GM23338 (cell line): ENCODE results near the gene ELF5. TPM values are rescaled to one million over a fixed set of nuclear protein-coding genes. Genes with fewer than 3 reads are reported as not detected.

Experiments
- ATAC-seq: fragments of 200-7000 bp; cut with Tn5 transposase; 3 replicates; pipeline ENCODE4 v1.9.1; 2020
- DNase-seq: peaks from one replicate; pipeline ENCODE4 v3.0.0-alpha.2; 2015; ENCODE audit warnings: low spot score
- H2AFZ ChIP-seq: fragments of 200-600 bp; sonication (generic); 2 replicates; pipeline ENCODE4 v1.8.0; 2016; ENCODE audit warnings: antibody characterized with exemption, mild to moderate bottlenecking, moderate library complexity
- H3F3A ChIP-seq: fragments of 200-600 bp; sonication (generic); replicated peaks from 2 replicates; pipeline ENCODE4 v1.8.0; 2017; ENCODE audit warnings: antibody characterized with exemption, mixed run types, low read depth
- H3K27ac ChIP-seq: fragments of 200-600 bp; sonication (generic); 2 replicates; pipeline ENCODE4 v1.6.1; 2016; ENCODE audit warnings: low read depth
- H3K27me3 ChIP-seq: fragments of 200-600 bp; sonication (generic); 2 replicates; pipeline ENCODE4 v1.8.0; 2016; ENCODE audit warnings: mild to moderate bottlenecking, mixed run types, moderate library complexity; ENCODE audit not compliant: insufficient read depth
- H3K36me3 ChIP-seq: fragments of 200-600 bp; sonication (generic); 2 replicates; pipeline ENCODE4 v1.8.0; 2016; ENCODE audit warnings: mild to moderate bottlenecking; ENCODE audit not compliant: insufficient read depth
- H3K4me1 ChIP-seq: fragments of 200-600 bp; sonication (generic); 2 replicates; pipeline ENCODE4 v1.8.0; 2016; ENCODE audit warnings: mild to moderate bottlenecking, moderate library complexity; ENCODE audit not compliant: insufficient read depth
- H3K4me2 ChIP-seq: fragments of 200-600 bp; sonication (generic); 2 replicates; pipeline ENCODE4 v1.7.1; 2017; ENCODE audit warnings: mixed run types
- H3K4me3 ChIP-seq: fragments of 200-600 bp; sonication (generic); 2 replicates; pipeline ENCODE4 v1.6.1; 2016; ENCODE audit warnings: mixed run types
- H3K79me2 ChIP-seq: fragments of 200-600 bp; sonication (generic); replicated peaks from 2 replicates; pipeline ENCODE4 v1.8.0; 2017; ENCODE audit warnings: mild to moderate bottlenecking; ENCODE audit not compliant: insufficient read depth
- H3K9me2 ChIP-seq: fragments of 200-600 bp; sonication (generic); 2 replicates; pipeline ENCODE4 v1.8.0; 2017; ENCODE audit not compliant: insufficient read depth
- H4K20me1 ChIP-seq: fragments of 200-600 bp; sonication (generic); replicated peaks from 2 replicates; pipeline ENCODE4 v1.8.0; 2017; ENCODE audit warnings: mild to moderate bottlenecking; ENCODE audit not compliant: insufficient read depth
- H3K27ac Mint-ChIP-seq: 2 replicates; pipeline ENCODE4 v1.8.0; 2020; ENCODE audit warnings: inconsistent platforms, mild to moderate bottlenecking, moderate library complexity, mixed read lengths
- H3K27me3 Mint-ChIP-seq: 3 replicates; pipeline ENCODE4 v1.8.0; 2022; ENCODE audit warnings: low read depth, mild to moderate bottlenecking, moderate library complexity, mixed read lengths, inconsistent platforms; ENCODE audit not compliant: insufficient read depth, poor library complexity
- H3K36me3 Mint-ChIP-seq: 3 replicates; pipeline ENCODE4 v1.8.0; 2021; ENCODE audit warnings: low read depth, mild to moderate bottlenecking, inconsistent platforms, moderate library complexity, mixed read lengths
- H3K4me1 Mint-ChIP-seq: 3 replicates; pipeline ENCODE4 v1.8.0; 2020; ENCODE audit warnings: mild to moderate bottlenecking, inconsistent platforms, mixed read lengths
- H3K4me3 Mint-ChIP-seq: 3 replicates; pipeline ENCODE4 v1.8.0; 2021; ENCODE audit warnings: moderate library complexity, mild to moderate bottlenecking, inconsistent platforms, mixed read lengths
- H3K9me3 Mint-ChIP-seq: 3 replicates; pipeline ENCODE4 v1.8.0; 2020; ENCODE audit warnings: moderate library complexity, mild to moderate bottlenecking, inconsistent platforms, mixed read lengths
- CREB1 ChIP-seq: fragments of 250-450 bp; sonication (Bioruptor Pico); IDR thresholded peaks from 2 replicates; pipeline ENCODE4 v1.5.0; 2020; ENCODE audit warnings: low read depth, mild to moderate bottlenecking, moderate library complexity
- EZH2 ChIP-seq: fragments of 200-600 bp; sonication (generic); IDR thresholded peaks from one replicate; pipeline ENCODE4 v1.8.0; 2017; ENCODE audit warnings: antibody characterized with exemption, mild to moderate bottlenecking, low read depth; ENCODE audit not compliant: unreplicated experiment
- EZH2phosphoT487 ChIP-seq: fragments of 200-600 bp; sonication (generic); IDR thresholded peaks from one replicate; pipeline ENCODE4 v1.8.1; 2018; ENCODE audit warnings: antibody characterized with exemption; ENCODE audit not compliant: unreplicated experiment
- JUNB ChIP-seq: IDR thresholded peaks from one replicate; pipeline ENCODE4 v1.6.1; 2016; ENCODE audit warnings: antibody characterized with exemption; ENCODE audit not compliant: unreplicated experiment
- NANOG ChIP-seq: IDR thresholded peaks from 2 replicates; pipeline ENCODE4 v1.6.1; 2016; ENCODE audit warnings: antibody characterized with exemption, borderline replicate concordance
- STAT1 ChIP-seq: IDR thresholded peaks from one replicate; pipeline ENCODE4 v1.6.1; 2016; ENCODE audit warnings: antibody characterized with exemption; ENCODE audit not compliant: unreplicated experiment
- ZNF114 ChIP-seq: fragments of 250-450 bp; sonication (Bioruptor Pico); IDR thresholded peaks from 2 replicates; pipeline ENCODE4 v1.5.0; 2020; ENCODE audit warnings: mild to moderate bottlenecking, moderate library complexity
- ZNF331 ChIP-seq: fragments of 250-450 bp; sonication (Bioruptor Pico); IDR thresholded peaks from 2 replicates; pipeline ENCODE4 v1.5.0; 2020; ENCODE audit warnings: low read depth, mild to moderate bottlenecking, moderate library complexity
- polyA plus RNA-seq: library from polyadenylated mRNA; unstranded; fragments of >200 nt; fragmentation: Nextera tagmentation; extraction: Ambion mirVana; gene quantifications from 2 replicates; pipeline ENCODE4 v1.2.1, GENCODE V29; 2016
- total RNA-seq: library from RNA; depleted of rRNA; stranded (reverse); fragments of >200 nt; shearing (Covaris generic); gene quantifications from 2 replicates; pipeline ENCODE4 v1.2.3, GENCODE V29; 2014
- TF ChIP-seq, protein P1 (sequence below): IDR thresholded peaks from 2 replicates; pipeline ENCODE4 v1.6.1; 2016; ENCODE audit warnings: antibody characterized with exemption
- TF ChIP-seq, protein P2 (sequence below): fragments of 250-450 bp; sonication (Bioruptor Pico); IDR thresholded peaks from 2 replicates; pipeline ENCODE4 v1.5.0; 2020; ENCODE audit warnings: mild to moderate bottlenecking, moderate library complexity
- TF ChIP-seq, protein P3 (sequence below), 2 experiments: fragments of 200-600 bp in 1 of 2; sonication (generic) in 1 of 2; conservative IDR thresholded peaks; 2 replicates each; pipeline versions ENCODE4 v1.5.1 to v1.6.1; 2016 to 2017; ENCODE audit warnings: antibody characterized with exemption in 2 of 2, low read depth in 2 of 2, mild to moderate bottlenecking in 2 of 2, moderate library complexity in 1 of 2

The ELF5 gene
- total and polyA plus RNA-seq, 2 experiments from 2014 or later = not detected

DNA sequence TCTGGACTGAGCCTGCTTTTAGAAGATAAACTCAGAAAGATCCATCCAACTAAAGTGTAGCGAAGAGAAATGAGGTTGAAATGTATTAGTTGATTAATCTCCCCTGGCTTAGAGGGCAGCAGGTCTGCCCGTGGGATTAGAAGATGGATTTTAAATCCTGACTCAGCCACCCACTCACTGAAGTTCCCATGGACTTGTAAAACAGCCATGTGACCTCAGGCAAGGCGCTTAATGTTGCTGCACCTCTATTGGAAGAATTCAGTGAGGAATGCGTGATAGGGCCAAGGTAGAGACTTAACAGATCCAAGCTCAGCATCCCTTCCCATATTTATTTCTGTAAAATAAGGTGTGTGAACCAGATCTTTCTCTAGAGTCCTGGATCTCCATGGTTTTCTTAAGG is 45.1 kb upstream of the ELF5 start:
- 0 out of 2 replicates have a peak overlapping the region, but pooled peaks have one; percentile 34 for H2AFZ ChIP-seq
- no peaks in the 10 kb centered on the region for H4K20me1 ChIP-seq
- no peaks in the 10 kb centered on the region for H3K4me1 ChIP-seq
- H3K27ac ChIP-seq = no peak overlapping the region
- Mint-ChIP-seq H3K27ac (no peak overlapping the region), H3K4me3 (no peak overlapping the region), H3K27me3 (peaks cover 4% of the 10 kb centered on the region), H3K36me3 (no peaks in the 10 kb centered on the region), H3K4me1 (no peaks in the 10 kb centered on the region), H3K9me3 (no peaks in the 10 kb centered on the region)
- no peak for ATAC-seq
- no peak overlapping the region for H3K4me3 ChIP-seq
- H3K4me2 ChIP-seq = no peak overlapping the region
- H3K27me3 ChIP-seq = no peaks in the 10 kb centered on the region
- H3F3A ChIP-seq = no peaks in the 10 kb centered on the region
- peaks cover 5% of the 10 kb centered on the region; the same call in 1 of the 2 replicates for H3K9me2 ChIP-seq
- no peaks in the 10 kb centered on the region for H3K79me2 ChIP-seq
- TF ChIP-seq STAT1 (no peak), ZNF331 (CRISPR knock-in tag) (no peak), JUNB (no peak), ZNF114 (CRISPR knock-in tag) (no peak), EZH2 (no peak), EZH2phosphoT487 (no peak), CREB1 (CRISPR knock-in tag) (no peak), NANOG (no peak)
- TF ChIP-seq, protein P1, sequence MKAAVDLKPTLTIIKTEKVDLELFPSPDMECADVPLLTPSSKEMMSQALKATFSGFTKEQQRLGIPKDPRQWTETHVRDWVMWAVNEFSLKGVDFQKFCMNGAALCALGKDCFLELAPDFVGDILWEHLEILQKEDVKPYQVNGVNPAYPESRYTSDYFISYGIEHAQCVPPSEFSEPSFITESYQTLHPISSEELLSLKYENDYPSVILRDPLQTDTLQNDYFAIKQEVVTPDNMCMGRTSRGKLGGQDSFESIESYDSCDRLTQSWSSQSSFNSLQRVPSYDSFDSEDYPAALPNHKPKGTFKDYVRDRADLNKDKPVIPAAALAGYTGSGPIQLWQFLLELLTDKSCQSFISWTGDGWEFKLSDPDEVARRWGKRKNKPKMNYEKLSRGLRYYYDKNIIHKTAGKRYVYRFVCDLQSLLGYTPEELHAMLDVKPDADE = no peak
- TF ChIP-seq, protein P2, sequence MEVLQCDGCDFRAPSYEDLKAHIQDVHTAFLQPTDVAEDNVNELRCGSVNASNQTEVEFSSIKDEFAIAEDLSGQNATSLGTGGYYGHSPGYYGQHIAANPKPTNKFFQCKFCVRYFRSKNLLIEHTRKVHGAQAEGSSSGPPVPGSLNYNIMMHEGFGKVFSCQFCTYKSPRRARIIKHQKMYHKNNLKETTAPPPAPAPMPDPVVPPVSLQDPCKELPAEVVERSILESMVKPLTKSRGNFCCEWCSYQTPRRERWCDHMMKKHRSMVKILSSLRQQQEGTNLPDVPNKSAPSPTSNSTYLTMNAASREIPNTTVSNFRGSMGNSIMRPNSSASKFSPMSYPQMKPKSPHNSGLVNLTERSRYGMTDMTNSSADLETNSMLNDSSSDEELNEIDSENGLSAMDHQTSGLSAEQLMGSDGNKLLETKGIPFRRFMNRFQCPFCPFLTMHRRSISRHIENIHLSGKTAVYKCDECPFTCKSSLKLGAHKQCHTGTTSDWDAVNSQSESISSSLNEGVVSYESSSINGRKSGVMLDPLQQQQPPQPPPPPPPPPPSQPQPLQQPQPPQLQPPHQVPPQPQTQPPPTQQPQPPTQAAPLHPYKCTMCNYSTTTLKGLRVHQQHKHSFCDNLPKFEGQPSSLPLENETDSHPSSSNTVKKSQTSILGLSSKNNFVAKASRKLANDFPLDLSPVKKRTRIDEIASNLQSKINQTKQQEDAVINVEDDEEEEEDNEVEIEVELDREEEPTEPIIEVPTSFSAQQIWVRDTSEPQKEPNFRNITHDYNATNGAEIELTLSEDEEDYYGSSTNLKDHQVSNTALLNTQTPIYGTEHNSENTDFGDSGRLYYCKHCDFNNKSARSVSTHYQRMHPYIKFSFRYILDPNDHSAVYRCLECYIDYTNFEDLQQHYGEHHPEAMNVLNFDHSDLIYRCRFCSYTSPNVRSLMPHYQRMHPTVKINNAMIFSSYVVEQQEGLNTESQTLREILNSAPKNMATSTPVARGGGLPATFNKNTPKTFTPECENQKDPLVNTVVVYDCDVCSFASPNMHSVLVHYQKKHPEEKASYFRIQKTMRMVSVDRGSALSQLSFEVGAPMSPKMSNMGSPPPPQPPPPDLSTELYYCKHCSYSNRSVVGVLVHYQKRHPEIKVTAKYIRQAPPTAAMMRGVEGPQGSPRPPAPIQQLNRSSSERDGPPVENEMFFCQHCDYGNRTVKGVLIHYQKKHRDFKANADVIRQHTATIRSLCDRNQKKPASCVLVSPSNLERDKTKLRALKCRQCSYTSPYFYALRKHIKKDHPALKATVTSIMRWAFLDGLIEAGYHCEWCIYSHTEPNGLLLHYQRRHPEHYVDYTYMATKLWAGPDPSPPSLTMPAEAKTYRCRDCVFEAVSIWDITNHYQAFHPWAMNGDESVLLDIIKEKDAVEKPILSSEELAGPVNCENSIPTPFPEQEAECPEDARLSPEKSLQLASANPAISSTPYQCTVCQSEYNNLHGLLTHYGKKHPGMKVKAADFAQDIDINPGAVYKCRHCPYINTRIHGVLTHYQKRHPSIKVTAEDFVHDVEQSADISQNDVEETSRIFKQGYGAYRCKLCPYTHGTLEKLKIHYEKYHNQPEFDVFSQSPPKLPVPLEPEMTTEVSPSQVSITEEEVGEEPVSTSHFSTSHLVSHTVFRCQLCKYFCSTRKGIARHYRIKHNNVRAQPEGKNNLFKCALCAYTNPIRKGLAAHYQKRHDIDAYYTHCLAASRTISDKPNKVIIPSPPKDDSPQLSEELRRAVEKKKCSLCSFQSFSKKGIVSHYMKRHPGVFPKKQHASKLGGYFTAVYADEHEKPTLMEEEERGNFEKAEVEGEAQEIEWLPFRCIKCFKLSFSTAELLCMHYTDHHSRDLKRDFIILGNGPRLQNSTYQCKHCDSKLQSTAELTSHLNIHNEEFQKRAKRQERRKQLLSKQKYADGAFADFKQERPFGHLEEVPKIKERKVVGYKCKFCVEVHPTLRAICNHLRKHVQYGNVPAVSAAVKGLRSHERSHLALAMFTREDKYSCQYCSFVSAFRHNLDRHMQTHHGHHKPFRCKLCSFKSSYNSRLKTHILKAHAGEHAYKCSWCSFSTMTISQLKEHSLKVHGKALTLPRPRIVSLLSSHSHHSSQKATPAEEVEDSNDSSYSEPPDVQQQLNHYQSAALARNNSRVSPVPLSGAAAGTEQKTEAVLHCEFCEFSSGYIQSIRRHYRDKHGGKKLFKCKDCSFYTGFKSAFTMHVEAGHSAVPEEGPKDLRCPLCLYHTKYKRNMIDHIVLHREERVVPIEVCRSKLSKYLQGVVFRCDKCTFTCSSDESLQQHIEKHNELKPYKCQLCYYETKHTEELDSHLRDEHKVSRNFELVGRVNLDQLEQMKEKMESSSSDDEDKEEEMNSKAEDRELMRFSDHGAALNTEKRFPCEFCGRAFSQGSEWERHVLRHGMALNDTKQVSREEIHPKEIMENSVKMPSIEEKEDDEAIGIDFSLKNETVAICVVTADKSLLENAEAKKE (CRISPR knock-in tag) = no peak
- TF ChIP-seq, protein P3, sequence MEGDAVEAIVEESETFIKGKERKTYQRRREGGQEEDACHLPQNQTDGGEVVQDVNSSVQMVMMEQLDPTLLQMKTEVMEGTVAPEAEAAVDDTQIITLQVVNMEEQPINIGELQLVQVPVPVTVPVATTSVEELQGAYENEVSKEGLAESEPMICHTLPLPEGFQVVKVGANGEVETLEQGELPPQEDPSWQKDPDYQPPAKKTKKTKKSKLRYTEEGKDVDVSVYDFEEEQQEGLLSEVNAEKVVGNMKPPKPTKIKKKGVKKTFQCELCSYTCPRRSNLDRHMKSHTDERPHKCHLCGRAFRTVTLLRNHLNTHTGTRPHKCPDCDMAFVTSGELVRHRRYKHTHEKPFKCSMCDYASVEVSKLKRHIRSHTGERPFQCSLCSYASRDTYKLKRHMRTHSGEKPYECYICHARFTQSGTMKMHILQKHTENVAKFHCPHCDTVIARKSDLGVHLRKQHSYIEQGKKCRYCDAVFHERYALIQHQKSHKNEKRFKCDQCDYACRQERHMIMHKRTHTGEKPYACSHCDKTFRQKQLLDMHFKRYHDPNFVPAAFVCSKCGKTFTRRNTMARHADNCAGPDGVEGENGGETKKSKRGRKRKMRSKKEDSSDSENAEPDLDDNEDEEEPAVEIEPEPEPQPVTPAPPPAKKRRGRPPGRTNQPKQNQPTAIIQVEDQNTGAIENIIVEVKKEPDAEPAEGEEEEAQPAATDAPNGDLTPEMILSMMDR (conservative IDR thresholded peaks at IDR 0.05; ENCODE audit: low read depth in 2 of 2) = no peak
- no peaks in the 10 kb centered on the region for H3K36me3 ChIP-seq
- no peak for DNase-seq
